ENCODE results near the gene NDUFS1. TPM values are rescaled to one million over a fixed set of nuclear protein-coding genes. Genes with fewer than 3 reads are reported as not detected.
"Not testable (repeated sequence)": the region's sequence is repeated elsewhere in the genome, so short reads cannot be mapped to it uniquely, and the experiment has no call there.

The NDUFS1 gene
- total RNA-seq, 1 donor from 2014 or later, result 16.4 TPM

DNA sequence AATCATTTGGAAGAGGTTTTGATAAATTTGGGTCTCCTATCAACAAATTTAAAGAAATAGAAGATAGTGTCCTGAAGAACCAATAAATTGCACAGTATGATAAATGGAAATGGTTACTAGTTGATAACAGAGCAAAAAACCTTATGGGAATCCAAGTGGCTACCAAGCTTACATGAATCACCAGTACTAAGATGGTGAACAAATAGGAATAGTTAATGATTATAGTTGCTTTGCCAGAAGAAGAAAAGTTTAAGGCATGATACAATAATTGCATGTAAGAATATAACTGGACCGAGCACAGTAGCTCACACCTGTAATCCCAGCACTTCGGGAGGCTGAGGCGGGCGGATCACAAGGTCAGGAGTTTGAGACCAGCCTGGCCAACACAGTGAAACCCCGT, 53.7 kb downstream of the NDUFS1 start:
- Histone ChIP-seq H3K27me3 (no peaks in the 10 kb centered on the region), H3K27ac (no peak overlapping the region), H3K36me3 (no peaks in the 10 kb centered on the region), H3K9me3 (no peaks in the 10 kb centered on the region), H3K4me3 (no peak overlapping the region), H3K4me1 (no peaks in the 10 kb centered on the region)
- TF ChIP-seq, protein P1, sequence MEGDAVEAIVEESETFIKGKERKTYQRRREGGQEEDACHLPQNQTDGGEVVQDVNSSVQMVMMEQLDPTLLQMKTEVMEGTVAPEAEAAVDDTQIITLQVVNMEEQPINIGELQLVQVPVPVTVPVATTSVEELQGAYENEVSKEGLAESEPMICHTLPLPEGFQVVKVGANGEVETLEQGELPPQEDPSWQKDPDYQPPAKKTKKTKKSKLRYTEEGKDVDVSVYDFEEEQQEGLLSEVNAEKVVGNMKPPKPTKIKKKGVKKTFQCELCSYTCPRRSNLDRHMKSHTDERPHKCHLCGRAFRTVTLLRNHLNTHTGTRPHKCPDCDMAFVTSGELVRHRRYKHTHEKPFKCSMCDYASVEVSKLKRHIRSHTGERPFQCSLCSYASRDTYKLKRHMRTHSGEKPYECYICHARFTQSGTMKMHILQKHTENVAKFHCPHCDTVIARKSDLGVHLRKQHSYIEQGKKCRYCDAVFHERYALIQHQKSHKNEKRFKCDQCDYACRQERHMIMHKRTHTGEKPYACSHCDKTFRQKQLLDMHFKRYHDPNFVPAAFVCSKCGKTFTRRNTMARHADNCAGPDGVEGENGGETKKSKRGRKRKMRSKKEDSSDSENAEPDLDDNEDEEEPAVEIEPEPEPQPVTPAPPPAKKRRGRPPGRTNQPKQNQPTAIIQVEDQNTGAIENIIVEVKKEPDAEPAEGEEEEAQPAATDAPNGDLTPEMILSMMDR (IDR thresholded peaks at IDR 0.05), result no peak
- DNase-seq (ENCODE audit: low spot score in 2 of 2), result no peak
- intact Hi-C loops (cut with DNase I), result no loop called here

DNA sequence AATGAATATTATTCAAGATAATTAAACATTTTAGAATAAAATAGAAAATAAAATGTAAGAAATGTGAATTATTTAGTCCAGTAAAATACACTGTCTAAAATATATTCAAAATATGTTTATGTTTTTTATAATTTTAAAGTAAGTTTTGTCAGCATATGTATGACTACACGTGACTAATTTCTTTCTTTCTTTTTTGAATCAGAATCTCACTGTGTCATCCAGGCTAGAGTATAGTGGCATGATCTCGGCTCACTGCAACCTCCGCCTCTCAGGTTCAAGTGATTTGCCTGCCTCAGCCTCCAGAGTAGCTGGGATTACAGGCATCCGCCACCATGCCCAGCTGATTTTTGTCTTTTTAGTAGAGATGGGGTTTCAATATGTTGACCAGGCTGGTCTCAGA, 54.2 kb downstream of the NDUFS1 start:
- no peaks in the 10 kb centered on the region for H3K27me3 ChIP-seq
- intact Hi-C loops (cut with DNase I), result no loop called here
- no peak overlapping the region for H3K4me3 ChIP-seq
- TF ChIP-seq, protein P1 (IDR thresholded peaks at IDR 0.05), result no peak
- no peak overlapping the region for H3K27ac ChIP-seq
- H3K4me1 ChIP-seq, result no peaks in the 10 kb centered on the region
- DNase-seq (ENCODE audit: low spot score in 2 of 2), result no peak
- H3K9me3 ChIP-seq, result no peaks in the 10 kb centered on the region
- no peaks in the 10 kb centered on the region for H3K36me3 ChIP-seq

DNA sequence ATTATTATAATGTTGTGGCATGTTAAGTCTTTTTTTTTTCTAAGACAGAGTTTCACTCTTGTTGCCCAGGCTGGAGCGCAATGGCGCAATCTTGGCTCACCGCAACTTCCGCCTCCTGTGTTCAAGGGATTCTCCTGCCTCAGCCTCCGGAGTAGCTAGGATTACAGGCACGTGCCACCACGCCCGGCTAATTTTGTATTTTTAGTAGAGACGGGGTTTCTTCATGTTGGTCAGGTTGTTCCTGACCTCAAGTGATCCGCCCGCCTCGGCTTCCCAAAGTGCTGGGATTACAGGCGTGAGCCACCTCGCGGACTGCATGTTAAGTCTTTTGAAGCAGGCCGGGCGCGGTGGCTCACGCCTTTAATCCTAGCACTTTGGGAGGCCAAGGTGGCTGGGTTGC, 60.4 kb downstream of the NDUFS1 start:
- H3K27me3 ChIP-seq; intact Hi-C loops (cut with DNase I); H3K27ac ChIP-seq; H3K36me3 ChIP-seq; H3K9me3 ChIP-seq; H3K4me1 ChIP-seq; H3K4me3 ChIP-seq; DNase-seq (ENCODE audit: low spot score in 2 of 2): not testable (repeated sequence)

DNA sequence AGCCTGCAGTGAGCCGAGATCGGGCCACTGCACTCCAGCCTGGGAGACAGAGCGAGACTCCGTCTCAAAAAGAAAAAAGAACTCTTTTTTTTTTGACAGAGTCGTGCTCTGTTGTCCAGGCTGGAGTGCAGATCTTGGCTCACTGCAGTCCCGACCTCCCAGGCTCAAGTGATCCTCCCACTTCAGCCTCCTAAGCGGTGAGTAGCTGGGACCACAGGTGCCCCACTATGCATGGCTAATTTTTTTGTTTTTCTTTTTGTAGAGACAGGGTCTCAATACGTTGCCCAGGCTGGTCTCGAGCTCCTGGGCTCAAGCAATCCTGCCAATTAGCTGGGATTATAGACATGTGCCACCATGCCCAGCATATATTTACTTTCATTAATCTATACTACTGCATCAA, 60.8 kb downstream of the NDUFS1 start:
- no peak for DNase-seq (ENCODE audit: low spot score in 2 of 2)
- no peaks in the 10 kb centered on the region for H3K4me1 ChIP-seq
- intact Hi-C loops (cut with DNase I), result no loop called here
- no peaks in the 10 kb centered on the region for H3K27me3 ChIP-seq
- H3K9me3 ChIP-seq, result no peaks in the 10 kb centered on the region
- H3K4me3 ChIP-seq, result no peak overlapping the region
- TF ChIP-seq, protein P1 (IDR thresholded peaks at IDR 0.05), result no peak
- no peaks in the 10 kb centered on the region for H3K36me3 ChIP-seq
- no peak overlapping the region for H3K27ac ChIP-seq

DNA sequence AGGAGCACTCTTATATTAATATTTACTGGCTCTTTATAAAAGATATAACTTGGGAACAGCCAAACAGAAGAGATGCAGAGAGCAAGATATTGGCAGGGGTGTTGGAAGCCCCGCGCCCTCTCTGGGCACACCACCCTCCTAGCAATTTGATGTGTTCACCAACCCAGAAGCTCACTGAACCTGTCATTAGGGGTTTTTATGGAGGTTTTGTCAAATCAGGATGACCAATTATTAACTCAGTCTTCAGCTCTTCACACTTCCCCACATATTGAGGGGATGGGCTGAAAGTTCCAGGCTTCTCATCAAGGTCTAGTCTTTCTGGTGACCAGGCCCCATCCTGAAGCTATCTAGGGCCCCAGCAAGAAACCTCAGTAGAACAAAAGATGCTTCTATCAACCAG, 62.4 kb downstream of the NDUFS1 start:
- Histone ChIP-seq H3K4me1 (no peaks in the 10 kb centered on the region), H3K27me3 (no peaks in the 10 kb centered on the region), H3K4me3 (no peak overlapping the region), H3K27ac (no peak overlapping the region), H3K36me3 (peaks cover 0 to 3% of the 10 kb centered on the region in 2 donors), H3K9me3 (no peaks in the 10 kb centered on the region)
- intact Hi-C loops (cut with DNase I), result no loop called here
- DNase-seq (ENCODE audit: low spot score in 2 of 2), result no peak
- TF ChIP-seq, protein P1 (IDR thresholded peaks at IDR 0.05), result no peak

DNA sequence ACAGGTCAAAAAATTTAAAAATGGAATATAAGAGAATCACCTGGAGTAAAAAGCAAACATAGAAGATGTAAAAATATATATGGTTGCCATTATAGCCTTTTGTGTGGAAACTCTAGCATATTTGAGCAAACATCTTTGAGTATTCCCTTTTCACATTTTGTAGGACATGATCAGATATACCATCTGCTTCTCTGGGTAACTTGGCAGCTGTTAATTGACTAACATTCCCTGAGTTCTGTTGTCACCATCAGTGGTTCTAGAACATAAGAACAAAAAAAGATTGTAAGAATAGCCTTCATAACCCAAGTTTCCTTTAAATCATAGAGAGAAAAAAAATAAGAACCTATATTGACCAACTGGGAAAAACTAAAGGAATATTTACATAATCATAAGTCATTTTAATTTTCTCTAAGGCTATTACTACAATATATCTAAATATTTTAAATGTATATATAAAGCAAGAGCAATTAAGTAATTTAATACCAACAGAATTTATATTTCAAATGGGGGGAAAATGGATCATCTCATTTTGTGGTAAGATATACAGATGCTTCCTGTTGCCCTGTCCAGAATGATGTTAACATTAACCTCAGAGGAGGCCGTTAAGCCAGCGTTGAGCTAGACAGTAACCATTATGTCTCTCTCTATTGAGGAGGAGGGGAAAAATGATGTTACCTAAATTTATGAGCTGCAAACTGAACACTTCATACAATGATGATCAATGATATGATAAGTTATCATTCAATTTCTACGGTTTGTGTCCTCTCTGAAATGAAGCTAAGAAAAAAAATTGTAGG, 63.5 kb downstream of the NDUFS1 start:
- no peak overlapping the region for H3K27ac ChIP-seq
- intact Hi-C loops (cut with DNase I), result no loop called here
- no peak for DNase-seq (ENCODE audit: low spot score in 2 of 2)
- no peak overlapping the region for H3K4me3 ChIP-seq
- H3K4me1 ChIP-seq, result no peaks in the 10 kb centered on the region
- TF ChIP-seq, protein P1 (IDR thresholded peaks at IDR 0.05), result no peak
- no peaks in the 10 kb centered on the region for H3K27me3 ChIP-seq
- peaks cover 0 to 3% of the 10 kb centered on the region in 2 donors for H3K36me3 ChIP-seq
- H3K9me3 ChIP-seq, result no peaks in the 10 kb centered on the region
